GM23338 (cell line): ENCODE data around the gene KIF2C. TPM values are rescaled to one million over a fixed set of nuclear protein-coding genes. Genes with fewer than 3 reads are reported as not detected.

Experiments used
- ATAC-seq: fragments of 200-7000 bp; cut with Tn5 transposase; 3 replicates; pipeline ENCODE4 v1.9.1; 2020
- DNase-seq: peaks from one replicate; pipeline ENCODE4 v3.0.0-alpha.2; 2015; ENCODE audit warnings: low spot score
- H2AFZ ChIP-seq: fragments of 200-600 bp; sonication (generic); 2 replicates; pipeline ENCODE4 v1.8.0; 2016; ENCODE audit warnings: antibody characterized with exemption, mild to moderate bottlenecking, moderate library complexity
- H3F3A ChIP-seq: fragments of 200-600 bp; sonication (generic); replicated peaks from 2 replicates; pipeline ENCODE4 v1.8.0; 2017; ENCODE audit warnings: antibody characterized with exemption, mixed run types, low read depth
- H3K27ac ChIP-seq: fragments of 200-600 bp; sonication (generic); 2 replicates; pipeline ENCODE4 v1.6.1; 2016; ENCODE audit warnings: low read depth
- H3K27me3 ChIP-seq: fragments of 200-600 bp; sonication (generic); 2 replicates; pipeline ENCODE4 v1.8.0; 2016; ENCODE audit warnings: mild to moderate bottlenecking, mixed run types, moderate library complexity; ENCODE audit not compliant: insufficient read depth
- H3K36me3 ChIP-seq: fragments of 200-600 bp; sonication (generic); 2 replicates; pipeline ENCODE4 v1.8.0; 2016; ENCODE audit warnings: mild to moderate bottlenecking; ENCODE audit not compliant: insufficient read depth
- H3K4me1 ChIP-seq: fragments of 200-600 bp; sonication (generic); 2 replicates; pipeline ENCODE4 v1.8.0; 2016; ENCODE audit warnings: mild to moderate bottlenecking, moderate library complexity; ENCODE audit not compliant: insufficient read depth
- H3K4me2 ChIP-seq: fragments of 200-600 bp; sonication (generic); 2 replicates; pipeline ENCODE4 v1.7.1; 2017; ENCODE audit warnings: mixed run types
- H3K4me3 ChIP-seq: fragments of 200-600 bp; sonication (generic); 2 replicates; pipeline ENCODE4 v1.6.1; 2016; ENCODE audit warnings: mixed run types
- H3K79me2 ChIP-seq: fragments of 200-600 bp; sonication (generic); replicated peaks from 2 replicates; pipeline ENCODE4 v1.8.0; 2017; ENCODE audit warnings: mild to moderate bottlenecking; ENCODE audit not compliant: insufficient read depth
- H3K9me2 ChIP-seq: fragments of 200-600 bp; sonication (generic); 2 replicates; pipeline ENCODE4 v1.8.0; 2017; ENCODE audit not compliant: insufficient read depth
- H4K20me1 ChIP-seq: fragments of 200-600 bp; sonication (generic); replicated peaks from 2 replicates; pipeline ENCODE4 v1.8.0; 2017; ENCODE audit warnings: mild to moderate bottlenecking; ENCODE audit not compliant: insufficient read depth
- H3K27ac Mint-ChIP-seq: 2 replicates; pipeline ENCODE4 v1.8.0; 2020; ENCODE audit warnings: inconsistent platforms, mild to moderate bottlenecking, moderate library complexity, mixed read lengths
- H3K27me3 Mint-ChIP-seq: 3 replicates; pipeline ENCODE4 v1.8.0; 2022; ENCODE audit warnings: low read depth, mild to moderate bottlenecking, moderate library complexity, mixed read lengths, inconsistent platforms; ENCODE audit not compliant: insufficient read depth, poor library complexity
- H3K36me3 Mint-ChIP-seq: 3 replicates; pipeline ENCODE4 v1.8.0; 2021; ENCODE audit warnings: low read depth, mild to moderate bottlenecking, inconsistent platforms, moderate library complexity, mixed read lengths
- H3K4me1 Mint-ChIP-seq: 3 replicates; pipeline ENCODE4 v1.8.0; 2020; ENCODE audit warnings: mild to moderate bottlenecking, inconsistent platforms, mixed read lengths
- H3K4me3 Mint-ChIP-seq: 3 replicates; pipeline ENCODE4 v1.8.0; 2021; ENCODE audit warnings: moderate library complexity, mild to moderate bottlenecking, inconsistent platforms, mixed read lengths
- H3K9me3 Mint-ChIP-seq: 3 replicates; pipeline ENCODE4 v1.8.0; 2020; ENCODE audit warnings: moderate library complexity, mild to moderate bottlenecking, inconsistent platforms, mixed read lengths
- CREB1 ChIP-seq: fragments of 250-450 bp; sonication (Bioruptor Pico); IDR thresholded peaks from 2 replicates; pipeline ENCODE4 v1.5.0; 2020; ENCODE audit warnings: low read depth, mild to moderate bottlenecking, moderate library complexity
- EZH2 ChIP-seq: fragments of 200-600 bp; sonication (generic); IDR thresholded peaks from one replicate; pipeline ENCODE4 v1.8.0; 2017; ENCODE audit warnings: antibody characterized with exemption, mild to moderate bottlenecking, low read depth; ENCODE audit not compliant: unreplicated experiment
- EZH2phosphoT487 ChIP-seq: fragments of 200-600 bp; sonication (generic); IDR thresholded peaks from one replicate; pipeline ENCODE4 v1.8.1; 2018; ENCODE audit warnings: antibody characterized with exemption; ENCODE audit not compliant: unreplicated experiment
- JUNB ChIP-seq: IDR thresholded peaks from one replicate; pipeline ENCODE4 v1.6.1; 2016; ENCODE audit warnings: antibody characterized with exemption; ENCODE audit not compliant: unreplicated experiment
- POLR2AphosphoS5 ChIP-seq: IDR thresholded peaks from 2 replicates; pipeline ENCODE4 v1.6.1; 2016; ENCODE audit warnings: antibody characterized with exemption, low read depth
- STAT1 ChIP-seq: IDR thresholded peaks from one replicate; pipeline ENCODE4 v1.6.1; 2016; ENCODE audit warnings: antibody characterized with exemption; ENCODE audit not compliant: unreplicated experiment
- ZNF331 ChIP-seq: fragments of 250-450 bp; sonication (Bioruptor Pico); IDR thresholded peaks from 2 replicates; pipeline ENCODE4 v1.5.0; 2020; ENCODE audit warnings: low read depth, mild to moderate bottlenecking, moderate library complexity
- long read RNA-seq: library from polyadenylated mRNA; unstranded; transcript quantifications from one replicate; pipeline ENCODE4 v2.0.0, GENCODE V29; 2020; ENCODE audit not compliant: unreplicated experiment
- polyA plus RNA-seq: library from polyadenylated mRNA; unstranded; fragments of >200 nt; fragmentation: Nextera tagmentation; extraction: Ambion mirVana; gene quantifications from 2 replicates; pipeline ENCODE4 v1.2.1, GENCODE V29; 2016
- total RNA-seq: library from RNA; depleted of rRNA; stranded (reverse); fragments of >200 nt; shearing (Covaris generic); gene quantifications from 2 replicates; pipeline ENCODE4 v1.2.3, GENCODE V29; 2014; rRNA removed
- TF ChIP-seq, protein P1 (sequence below): IDR thresholded peaks from 2 replicates; pipeline ENCODE4 v1.6.1; 2016; ENCODE audit warnings: antibody characterized with exemption

KIF2C gene
- 58.2 and 62.9 TPM in 2 replicates for total RNA-seq
- polyA plus RNA-seq: 35.9 and 38.0 TPM in 2 replicates
- long read RNA-seq, transcript KIF2C-202 (21 exons, 2,879 nt): major isoform, 9 of 37 reads
- long read RNA-seq, partial matches to known transcripts: 11 of 37 reads
- long read RNA-seq, other reads (novel, unspliced or antisense): 16 of 37 reads

- peaks cover 45% of the 10 kb centered on the region for H3K36me3 Mint-ChIP-seq
- H3K9me3 Mint-ChIP-seq: peaks cover 8% of the 10 kb centered on the region; the same call in 2 of the 3 replicates
- Histone ChIP-seq H3K36me3 (peaks cover 15% of the 10 kb centered on the region), H3K27ac (peak within 1 kb of the TSS; percentile 87), H3K4me2 (peak within 1 kb of the TSS; percentile 97), H3F3A (peaks cover 12% of the 10 kb centered on the region; the same call in 1 of the 2 replicates), H3K4me1 (peaks cover 7% of the 10 kb centered on the region; the same call in 1 of the 2 replicates), H3K27me3 (no peaks in the 10 kb centered on the region), H4K20me1 (peaks cover 15% of the 10 kb centered on the region), H3K4me3 (peak within 1 kb of the TSS; percentile 97), H2AFZ (peak within 1 kb of the TSS; percentile 82), H3K79me2 (peaks cover 44% of the 10 kb centered on the region), H3K9me2 (peaks cover 6% of the 10 kb centered on the region; the same call in 1 of the 2 replicates)
- ATAC-seq (peak; percentile 95), DNase-seq (peak; percentile 99)
- H3K27me3 Mint-ChIP-seq: peaks cover 11% of the 10 kb centered on the region
- TF ChIP-seq, protein P1, sequence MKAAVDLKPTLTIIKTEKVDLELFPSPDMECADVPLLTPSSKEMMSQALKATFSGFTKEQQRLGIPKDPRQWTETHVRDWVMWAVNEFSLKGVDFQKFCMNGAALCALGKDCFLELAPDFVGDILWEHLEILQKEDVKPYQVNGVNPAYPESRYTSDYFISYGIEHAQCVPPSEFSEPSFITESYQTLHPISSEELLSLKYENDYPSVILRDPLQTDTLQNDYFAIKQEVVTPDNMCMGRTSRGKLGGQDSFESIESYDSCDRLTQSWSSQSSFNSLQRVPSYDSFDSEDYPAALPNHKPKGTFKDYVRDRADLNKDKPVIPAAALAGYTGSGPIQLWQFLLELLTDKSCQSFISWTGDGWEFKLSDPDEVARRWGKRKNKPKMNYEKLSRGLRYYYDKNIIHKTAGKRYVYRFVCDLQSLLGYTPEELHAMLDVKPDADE: peak; percentile 69
- peak; percentile 95 for TF ChIP-seq POLR2AphosphoS5
- TF ChIP-seq CREB1: peak; percentile 89
- no peak for TF ChIP-seq EZH2
- TF ChIP-seq JUNB: no peak
- H3K27ac Mint-ChIP-seq: peak within 1 kb of the TSS; percentile 99
- H3K4me3 Mint-ChIP-seq: peak within 1 kb of the TSS; percentile 90
- H3K4me1 Mint-ChIP-seq: peaks cover 11% of the 10 kb centered on the region
These were observed at the start of gene KIF2C for GRCh38 chr1:44739307-44740178. Gene KIF2C (plus strand): TSS chr1:44739837. CDS start chr1:44739933, 96 bp downstream.

DNA sequence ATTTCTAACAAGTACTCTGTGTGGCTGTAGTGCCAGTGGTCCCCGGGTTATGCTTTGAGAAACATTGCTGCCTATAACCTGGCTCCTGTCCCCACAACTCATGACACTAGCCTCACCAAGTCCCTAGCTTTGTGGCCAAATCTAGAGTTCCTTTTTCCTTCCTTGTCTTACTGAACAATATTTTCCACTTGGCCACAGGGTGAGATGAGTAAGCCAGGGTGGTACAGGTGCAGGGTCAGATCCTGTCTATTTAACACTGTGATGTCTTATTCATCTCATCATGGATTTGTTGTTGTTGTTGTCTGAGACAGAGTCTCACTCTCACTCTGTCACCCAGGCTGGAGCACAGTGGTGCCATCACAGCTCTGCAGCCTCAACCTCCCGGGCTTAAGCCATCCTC, 46.5 kb upstream of the KIF2C start:
- Histone ChIP-seq H3K27ac (no peak overlapping the region), H3K4me3 (no peak overlapping the region), H4K20me1 (no peaks in the 10 kb centered on the region), H3F3A (no peaks in the 10 kb centered on the region), H3K4me2 (no peak overlapping the region), H3K36me3 (no peaks in the 10 kb centered on the region), H3K4me1 (peaks cover 13% of the 10 kb centered on the region), H3K79me2 (no peaks in the 10 kb centered on the region), H3K27me3 (no peaks in the 10 kb centered on the region), H3K9me2 (no peaks in the 10 kb centered on the region), H2AFZ (no peak overlapping the region)
- peaks cover 15% of the 10 kb centered on the region for H3K4me1 Mint-ChIP-seq
- no peaks in the 10 kb centered on the region for H3K9me3 Mint-ChIP-seq
- no peak overlapping the region for H3K27ac Mint-ChIP-seq
- TF ChIP-seq EZH2: no peak
- TF ChIP-seq POLR2AphosphoS5: no peak
- TF ChIP-seq ZNF331 (CRISPR knock-in tag): no peak
- no peak for TF ChIP-seq STAT1
- no peaks in the 10 kb centered on the region for H3K36me3 Mint-ChIP-seq
- no peak overlapping the region for H3K4me3 Mint-ChIP-seq
- peaks cover 4% of the 10 kb centered on the region for H3K27me3 Mint-ChIP-seq
- DNase-seq (no peak), ATAC-seq (no peak)

GRCh38 chr1:44693900-44694299, 45.7 kb upstream of the KIF2C start:
- no peaks in the 10 kb centered on the region for H3K27me3 ChIP-seq
- H3K9me2 ChIP-seq: no peaks in the 10 kb centered on the region
- DNase-seq (no peak), ATAC-seq (no peak)
- H3K4me3 ChIP-seq: no peak overlapping the region
- no peaks in the 10 kb centered on the region for H4K20me1 ChIP-seq
- H3K27ac Mint-ChIP-seq: no peak overlapping the region
- H3K27me3 Mint-ChIP-seq: peaks cover 4% of the 10 kb centered on the region
- H3K79me2 ChIP-seq: no peaks in the 10 kb centered on the region
- no peaks in the 10 kb centered on the region for H3K36me3 Mint-ChIP-seq
- no peaks in the 10 kb centered on the region for H3K36me3 ChIP-seq
- H3K4me1 Mint-ChIP-seq: peaks cover 8% of the 10 kb centered on the region
- H2AFZ ChIP-seq: no peak overlapping the region
- no peaks in the 10 kb centered on the region for H3F3A ChIP-seq
- no peak overlapping the region for H3K4me3 Mint-ChIP-seq
- no peaks in the 10 kb centered on the region for H3K9me3 Mint-ChIP-seq
- no peak overlapping the region for H3K4me2 ChIP-seq
- H3K27ac ChIP-seq: no peak overlapping the region
- H3K4me1 ChIP-seq: peaks cover 8% of the 10 kb centered on the region
- TF ChIP-seq JUNB (no peak), EZH2phosphoT487 (no peak), EZH2 (no peak)
